H1 (cell line): Measurements from ENCODE around the gene AHCY.

ENCODE experiments used
- ATF2 ChIP-seq: IDR thresholded peaks from 2 replicates; pipeline ENCODE4 v1.6.1; 2012; ENCODE audit warnings: low read length, inconsistent platforms
- ATF3 ChIP-seq: IDR thresholded peaks from 2 replicates; pipeline ENCODE4 v1.6.1; 2011; ENCODE audit warnings: low read depth, mild to moderate bottlenecking, low read length; ENCODE audit not compliant: insufficient read depth
- CBX5 ChIP-seq: fragments of 300-800, 300-1000 bp; sonication (generic); IDR thresholded peaks from 2 replicates; pipeline ENCODE4 v1.7.1; 2016; ENCODE audit warnings: antibody characterized with exemption, low read length, low read depth
- CREB1 ChIP-seq: IDR thresholded peaks from 2 replicates; pipeline ENCODE4 v1.6.1; 2012; ENCODE audit warnings: inconsistent platforms
- CTCF ChIP-seq, 3 experiments: IDR thresholded peaks; 1 replicate in 2 of 3; 2 replicates in 1 of 3; pipeline versions ENCODE4 v1.5.1 to v1.6.1; 2011; ENCODE audit warnings: low read length in 3 of 3, mild to moderate bottlenecking in 3 of 3, inconsistent platforms in 2 of 3, low read depth in 1 of 3, moderate library complexity in 1 of 3; ENCODE audit not compliant: insufficient read depth in 1 of 3; ENCODE audit errors: control extremely low read depth in 1 of 3
- EP300 ChIP-seq, 2 experiments: IDR thresholded peaks; 1 replicate in 1 of 2; 2 replicates in 1 of 2; pipeline ENCODE4 v1.6.1; 2011 to 2012; ENCODE audit warnings: low read depth in 2 of 2, low read length in 2 of 2, mild to moderate bottlenecking in 2 of 2, borderline replicate concordance in 1 of 2, inconsistent platforms in 1 of 2, moderate library complexity in 1 of 2
- HDAC2 ChIP-seq, 2 experiments: fragments of 300-600 bp in 1 of 2; sonication (generic) in 1 of 2; IDR thresholded peaks; 2 replicates each; pipeline ENCODE4 v1.6.1; 2011 to 2012; ENCODE audit warnings: low read depth in 2 of 2, low read length in 2 of 2, mild to moderate bottlenecking in 2 of 2, moderate library complexity in 2 of 2, borderline replicate concordance in 1 of 2, inconsistent platforms in 1 of 2
- NRF1 ChIP-seq: IDR thresholded peaks from 2 replicates; pipeline ENCODE4 v1.6.1; 2011; ENCODE audit warnings: mild to moderate bottlenecking, low read depth, low read length, improper control_type of control experiment
- POLR2A ChIP-seq, 2 experiments: IDR thresholded peaks; 1 replicate in 1 of 2; 2 replicates in 1 of 2; pipeline ENCODE4 v1.6.1; 2011; ENCODE audit warnings: low read depth in 2 of 2, low read length in 2 of 2, mild to moderate bottlenecking in 2 of 2; ENCODE audit errors: control extremely low read depth in 1 of 2
- RNF2 ChIP-seq: fragments of 200-900, 300-1000 bp; sonication (generic); IDR thresholded peaks from 2 replicates; pipeline ENCODE4 v1.7.1; 2016; ENCODE audit warnings: borderline replicate concordance, low read depth, mild to moderate bottlenecking, antibody characterized with exemption, low read length; ENCODE audit not compliant: poor library complexity, severe bottlenecking; ENCODE audit errors: missing control alignments
- SP1 ChIP-seq: IDR thresholded peaks from 2 replicates; pipeline ENCODE4 v1.6.1; 2011; ENCODE audit warnings: low read depth, low read length

GRCh38 chr20:34345402-34345736 lies 42.2 kb upstream of the AHCY start:
- TF ChIP-seq SP1 (no peak), CTCF (IDR thresholded peaks at IDR 0.05; ENCODE audit: control extremely low read depth in 1 of 3, insufficient read depth in 1 of 3, low read depth in 1 of 3, low read length in 3 of 3) (no peak), EP300 (IDR thresholded peaks at IDR 0.05; ENCODE audit: borderline replicate concordance in 1 of 2, low read depth in 2 of 2, low read length in 2 of 2) (no peak), NRF1 (no peak), POLR2A (IDR thresholded peaks at IDR 0.05; ENCODE audit: control extremely low read depth in 1 of 2, low read depth in 2 of 2, low read length in 2 of 2) (no peak), ATF3 (no peak), HDAC2 (IDR thresholded peaks at IDR 0.05; ENCODE audit: borderline replicate concordance in 1 of 2, low read depth in 2 of 2, low read length in 2 of 2) (no peak), ATF2 (no peak), CBX5 (no peak), RNF2 (no peak), CREB1 (no peak)
